Mucosa of stomach (tissue), 1 donor: ENCODE measurements around the gene C1orf87.

ENCODE experiments used
- H3K27me3 ChIP-seq: one replicate; pipeline ENCODE4 v1.7.0; 2013; ENCODE audit warnings: mild to moderate bottlenecking, low read length; ENCODE audit not compliant: control insufficient read depth, insufficient read depth
- H3K36me3 ChIP-seq: one replicate; pipeline ENCODE4 v1.7.0; 2013; ENCODE audit warnings: low read length; ENCODE audit not compliant: control insufficient read depth, insufficient read depth
- H3K4me1 ChIP-seq: one replicate; pipeline ENCODE4 v1.7.0; 2013; ENCODE audit warnings: mild to moderate bottlenecking, low read length; ENCODE audit not compliant: control insufficient read depth, insufficient read depth
- H3K4me3 ChIP-seq: one replicate; pipeline ENCODE4 v1.7.0; 2013; ENCODE audit warnings: low read length
- H3K9ac ChIP-seq: one replicate; pipeline ENCODE4 v1.7.0; 2013; ENCODE audit warnings: mild to moderate bottlenecking, low read length, moderate library complexity
- H3K9me3 ChIP-seq: one replicate; pipeline ENCODE4 v1.7.0; 2013; ENCODE audit warnings: mild to moderate bottlenecking, low read length, moderate library complexity; ENCODE audit not compliant: control insufficient read depth
- donor health status: Pancreatic carcinoma.

C1orf87 gene

GRCh38 chr1:60055336-60055735 is 18.2 kb downstream of the C1orf87 start:
- no peaks in the 10 kb centered on the region for H3K36me3 ChIP-seq
- no peak overlapping the region for H3K4me3 ChIP-seq
- no peaks in the 10 kb centered on the region for H3K27me3 ChIP-seq
- H3K9me3 ChIP-seq = no peaks in the 10 kb centered on the region
- no peaks in the 10 kb centered on the region for H3K4me1 ChIP-seq
- no peak overlapping the region for H3K9ac ChIP-seq

GRCh38 chr1:60054374-60054773 is 19.2 kb downstream of the C1orf87 start:
- H3K4me3 ChIP-seq = no peak overlapping the region
- no peaks in the 10 kb centered on the region for H3K4me1 ChIP-seq
- H3K9me3 ChIP-seq = no peaks in the 10 kb centered on the region
- no peaks in the 10 kb centered on the region for H3K36me3 ChIP-seq
- no peaks in the 10 kb centered on the region for H3K27me3 ChIP-seq
- H3K9ac ChIP-seq = no peak overlapping the region

GRCh38 chr1:60052601-60053000 is 21.0 kb downstream of the C1orf87 start:
- Histone ChIP-seq H3K9me3 (no peaks in the 10 kb centered on the region), H3K9ac (no peak overlapping the region), H3K36me3 (no peaks in the 10 kb centered on the region), H3K4me1 (no peaks in the 10 kb centered on the region), H3K4me3 (no peak overlapping the region), H3K27me3 (no peaks in the 10 kb centered on the region)

- H3K4me3 ChIP-seq = no peak overlapping the region
- no peaks in the 10 kb centered on the region for H3K9me3 ChIP-seq
- H3K9ac ChIP-seq = no peak overlapping the region
- H3K4me1 ChIP-seq = no peaks in the 10 kb centered on the region
- no peaks in the 10 kb centered on the region for H3K36me3 ChIP-seq
- no peaks in the 10 kb centered on the region for H3K27me3 ChIP-seq
Observed at GRCh38 chr1:60051191-60051590, 22.4 kb downstream of the C1orf87 start.

- no peak overlapping the region for H3K9ac ChIP-seq
- H3K4me3 ChIP-seq = no peak overlapping the region
- H3K9me3 ChIP-seq = no peaks in the 10 kb centered on the region
- no peaks in the 10 kb centered on the region for H3K36me3 ChIP-seq
- no peaks in the 10 kb centered on the region for H3K4me1 ChIP-seq
- H3K27me3 ChIP-seq = no peaks in the 10 kb centered on the region
Observed at GRCh38 chr1:60049188-60049587, 24.4 kb downstream of the C1orf87 start.

- no peak overlapping the region for H3K4me3 ChIP-seq
- H3K4me1 ChIP-seq = no peaks in the 10 kb centered on the region
- no peak overlapping the region for H3K9ac ChIP-seq
- no peaks in the 10 kb centered on the region for H3K27me3 ChIP-seq
- H3K9me3 ChIP-seq = no peaks in the 10 kb centered on the region
- no peaks in the 10 kb centered on the region for H3K36me3 ChIP-seq
Observed at GRCh38 chr1:60044881-60045280, 28.7 kb downstream of the C1orf87 start.

- Histone ChIP-seq H3K4me1 (no peaks in the 10 kb centered on the region), H3K9ac (no peak overlapping the region), H3K4me3 (no peak overlapping the region), H3K9me3 (no peaks in the 10 kb centered on the region), H3K36me3 (no peaks in the 10 kb centered on the region), H3K27me3 (no peaks in the 10 kb centered on the region)
Observed at GRCh38 chr1:60041783-60042182, 31.8 kb downstream of the C1orf87 start.

GRCh38 chr1:60037669-60038068 is 35.9 kb downstream of the C1orf87 start:
- Histone ChIP-seq H3K4me1 (no peaks in the 10 kb centered on the region), H3K27me3 (no peaks in the 10 kb centered on the region), H3K9ac (no peak overlapping the region), H3K36me3 (no peaks in the 10 kb centered on the region), H3K9me3 (no peaks in the 10 kb centered on the region), H3K4me3 (no peak overlapping the region)

- Histone ChIP-seq H3K27me3 (no peaks in the 10 kb centered on the region), H3K9ac (no peak overlapping the region), H3K36me3 (no peaks in the 10 kb centered on the region), H3K4me1 (no peaks in the 10 kb centered on the region), H3K9me3 (no peaks in the 10 kb centered on the region), H3K4me3 (no peak overlapping the region)
Observed at GRCh38 chr1:60036856-60037460, 36.6 kb downstream of the C1orf87 start.

- H3K4me1 ChIP-seq = no peaks in the 10 kb centered on the region
- no peak overlapping the region for H3K9ac ChIP-seq
- H3K9me3 ChIP-seq = no peaks in the 10 kb centered on the region
- no peaks in the 10 kb centered on the region for H3K36me3 ChIP-seq
- no peaks in the 10 kb centered on the region for H3K27me3 ChIP-seq
- no peak overlapping the region for H3K4me3 ChIP-seq
Observed at GRCh38 chr1:60035921-60036320, 37.6 kb downstream of the C1orf87 start.

GRCh38 chr1:60034999-60035398 is 38.6 kb downstream of the C1orf87 start:
- no peaks in the 10 kb centered on the region for H3K36me3 ChIP-seq
- no peak overlapping the region for H3K4me3 ChIP-seq
- H3K9ac ChIP-seq = no peak overlapping the region
- no peaks in the 10 kb centered on the region for H3K27me3 ChIP-seq
- H3K9me3 ChIP-seq = no peaks in the 10 kb centered on the region
- no peaks in the 10 kb centered on the region for H3K4me1 ChIP-seq

GRCh38 chr1:60033066-60033465 is 40.5 kb downstream of the C1orf87 start:
- Histone ChIP-seq H3K4me1 (no peaks in the 10 kb centered on the region), H3K27me3 (no peaks in the 10 kb centered on the region), H3K4me3 (no peak overlapping the region), H3K36me3 (no peaks in the 10 kb centered on the region), H3K9me3 (no peaks in the 10 kb centered on the region), H3K9ac (no peak overlapping the region)

- no peaks in the 10 kb centered on the region for H3K4me1 ChIP-seq
- H3K9me3 ChIP-seq = no peaks in the 10 kb centered on the region
- no peak overlapping the region for H3K9ac ChIP-seq
- H3K4me3 ChIP-seq = no peak overlapping the region
- H3K27me3 ChIP-seq = no peaks in the 10 kb centered on the region
- H3K36me3 ChIP-seq = no peaks in the 10 kb centered on the region
Observed at GRCh38 chr1:60031146-60031545, 42.4 kb downstream of the C1orf87 start.
